ENCODE results near the gene GPR55.

GPR55 gene

GRCh38 chr2:230865766-230866755, 59.0 kb downstream of the GPR55 start:
- peak overlapping the region; percentile 89 for H3K4me3 ChIP-seq (ENCODE audit: low read depth, low read length)
- ChIA-PET POLR2A (interaction anchor here (0.6 to 1.5 kb wide), 2 partner anchors 11 to 13 kb away, joined by 3 to 4 read pairs; no protein-coding TSS in a partner anchor), CTCF (interaction anchor here (1.0 to 2.7 kb wide), 5 partner anchors 12 to 121 kb away, joined by 3 to 7 read pairs (median 6); no protein-coding TSS in a partner anchor)
- peaks cover 0 to 5% of the 10 kb centered on the region in 2 experiments; a peak in 1 of 3 replicates for H3K36me3 ChIP-seq (ENCODE audit: control insufficient read depth in 2 of 2, insufficient read depth in 1 of 2, low read length in 2 of 2)
- H3K4me1 ChIP-seq (ENCODE audit: control insufficient read depth, insufficient read depth, low read length), result peaks cover 31% of the 10 kb centered on the region
- no peak overlapping the region; the same call in 1 of the 2 replicates for H3K27ac ChIP-seq (ENCODE audit: extremely low read depth, low read depth, low read length)
- H3K9me3 ChIP-seq (ENCODE audit: control insufficient read depth, insufficient read depth, low read depth, low read length), result no peaks in the 10 kb centered on the region
- TF ChIP-seq ZNF776 (tag by site-specific recombination; IDR thresholded peaks at IDR 0.05; ENCODE audit: borderline replicate concordance) (no peak), KLF10 (tag by site-specific recombination; IDR thresholded peaks at IDR 0.05) (no peak), ZNF624 (tag by site-specific recombination; IDR thresholded peaks at IDR 0.05) (no peak), SP2 (tag by site-specific recombination; IDR thresholded peaks at IDR 0.05) (peak; percentile 65), ZNF76 (tag by site-specific recombination; IDR thresholded peaks at IDR 0.05; ENCODE audit: borderline replicate concordance, low read depth) (peak; percentile 80), ZNF473 (tag by site-specific recombination; IDR thresholded peaks at IDR 0.05) (no peak), ZNF112 (tag by site-specific recombination; IDR thresholded peaks at IDR 0.05) (no peak), ZNF169 (tag by site-specific recombination; IDR thresholded peaks at IDR 0.05) (no peak), SCRT1 (tag by site-specific recombination; IDR thresholded peaks at IDR 0.05; ENCODE audit: borderline replicate concordance) (no peak), ZBTB20 (tag by site-specific recombination; IDR thresholded peaks at IDR 0.05) (no peak), CTCF (tag by site-specific recombination; IDR thresholded peaks at IDR 0.05) (peak; percentile 53), GLI4 (tag by site-specific recombination; IDR thresholded peaks at IDR 0.05) (no peak), ZNF23 (tag by site-specific recombination; IDR thresholded peaks at IDR 0.05; ENCODE audit: borderline replicate concordance) (no peak), ZFHX2 (tag by site-specific recombination; conservative IDR thresholded peaks at IDR 0.05) (peak; percentile 90), ZNF416 (tag by site-specific recombination; IDR thresholded peaks at IDR 0.05) (no peak), HOXC10 (CRISPR knock-in tag; IDR thresholded peaks at IDR 0.05) (no peak), ZIC2 (tag by site-specific recombination; IDR thresholded peaks at IDR 0.05) (peak; percentile 74), ZNF768 (tag by site-specific recombination; IDR thresholded peaks at IDR 0.05) (no peak), ZSCAN16 (tag by site-specific recombination; IDR thresholded peaks at IDR 0.05) (no peak), ZNF623 (tag by site-specific recombination; IDR thresholded peaks at IDR 0.05) (peak; percentile 65), ZNF677 (tag by site-specific recombination; IDR thresholded peaks at IDR 0.05) (no peak), TRIM28 (IDR thresholded peaks at IDR 0.05; ENCODE audit: borderline replicate concordance, low read length) (no peak), HIC1 (tag by site-specific recombination; IDR thresholded peaks at IDR 0.05) (peak; percentile 25; the same call in 1 of the 2 replicates), ZNF548 (tag by site-specific recombination; IDR thresholded peaks at IDR 0.05) (no peak), MZF1 (tag by site-specific recombination; IDR thresholded peaks at IDR 0.05; ENCODE audit: borderline replicate concordance) (no peak), EGR2 (tag by site-specific recombination; IDR thresholded peaks at IDR 0.05; ENCODE audit: low read depth) (peak; percentile 79), ZFP69B (tag by site-specific recombination; IDR thresholded peaks at IDR 0.05) (no peak), SP7 (tag by site-specific recombination; IDR thresholded peaks at IDR 0.05) (peak; percentile 48), GLIS2 (tag by site-specific recombination; IDR thresholded peaks at IDR 0.05) (peak; percentile 70), PRDM10 (tag by site-specific recombination; IDR thresholded peaks at IDR 0.05) (peak; percentile 99)
